Cerebellar cortex (tissue), 1 donor: ENCODE results near the gene IRGQ.
"Not testable (repeated sequence)": the region's sequence is repeated elsewhere in the genome, so short reads cannot be mapped to it uniquely, and the experiment has no call there.

ENCODE experiments used
- DNase-seq: peaks from one replicate; pipeline ENCODE4 v3.0.0-alpha.2; 2015; ENCODE audit warnings: low spot score

IRGQ gene, protein sequence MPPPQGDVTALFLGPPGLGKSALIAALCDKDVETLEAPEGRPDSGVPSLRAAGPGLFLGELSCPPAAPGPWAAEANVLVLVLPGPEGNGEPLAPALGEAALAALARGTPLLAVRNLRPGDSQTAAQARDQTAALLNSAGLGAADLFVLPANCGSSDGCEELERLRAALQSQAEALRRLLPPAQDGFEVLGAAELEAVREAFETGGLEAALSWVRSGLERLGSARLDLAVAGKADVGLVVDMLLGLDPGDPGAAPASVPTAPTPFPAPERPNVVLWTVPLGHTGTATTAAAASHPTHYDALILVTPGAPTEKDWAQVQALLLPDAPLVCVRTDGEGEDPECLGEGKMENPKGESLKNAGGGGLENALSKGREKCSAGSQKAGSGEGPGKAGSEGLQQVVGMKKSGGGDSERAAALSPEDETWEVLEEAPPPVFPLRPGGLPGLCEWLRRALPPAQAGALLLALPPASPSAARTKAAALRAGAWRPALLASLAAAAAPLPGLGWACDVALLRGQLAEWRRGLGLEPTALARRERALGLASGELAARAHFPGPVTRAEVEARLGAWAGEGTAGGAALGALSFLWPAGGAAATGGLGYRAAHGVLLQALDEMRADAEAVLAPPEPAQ

DNA sequence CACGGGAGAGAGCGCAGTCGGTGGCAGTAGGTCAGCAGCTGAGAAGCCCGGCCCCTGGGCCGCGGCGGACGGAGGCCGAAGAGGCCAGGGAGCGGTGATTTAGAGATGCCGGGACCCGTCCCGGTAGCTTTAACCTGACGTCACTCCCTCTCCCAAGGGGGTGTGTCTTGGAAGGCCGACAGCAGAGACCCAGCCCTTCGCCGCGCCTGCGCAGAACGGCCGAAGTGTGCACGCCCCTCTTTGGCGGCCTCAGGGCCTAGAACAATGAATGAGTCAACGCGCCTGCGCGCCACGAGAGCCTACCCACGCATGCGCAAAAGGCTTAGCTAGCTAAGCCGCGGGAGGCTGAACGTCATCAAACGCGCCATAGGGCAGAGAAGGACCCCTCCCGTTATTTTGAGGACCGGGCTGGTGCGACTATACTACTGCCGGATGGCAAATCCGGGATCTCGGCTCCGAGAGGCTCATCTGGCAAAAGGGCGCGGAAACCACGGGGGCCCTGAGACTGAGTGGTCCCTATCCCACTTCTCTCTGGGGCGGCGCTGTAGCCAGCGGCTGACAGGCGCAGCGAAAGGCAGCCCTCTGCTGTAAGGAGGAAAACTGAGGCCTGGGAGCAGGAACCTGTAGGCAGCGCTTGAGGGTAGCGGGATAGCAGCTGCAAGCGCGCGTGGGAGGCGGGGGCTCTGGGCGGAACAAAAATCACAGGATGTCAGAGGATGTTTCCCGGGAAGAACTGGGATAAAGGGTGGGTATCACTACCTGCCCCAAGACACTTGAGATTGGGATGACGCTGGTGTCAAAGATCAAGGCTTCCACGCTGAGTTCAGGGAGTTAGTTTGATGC lies at the start of gene IRGQ, which contains the start of gene ZNF576:
Gene IRGQ (minus strand): TSS at position 136 of the 843 bp plus-strand sequence. CDS start 796 bp downstream, outside the sequence.
Gene ZNF576 (plus strand): TSS at position 597 of the 843 bp plus-strand sequence. CDS start 514 bp downstream, outside the sequence.
- peak; percentile 99 for DNase-seq

DNA sequence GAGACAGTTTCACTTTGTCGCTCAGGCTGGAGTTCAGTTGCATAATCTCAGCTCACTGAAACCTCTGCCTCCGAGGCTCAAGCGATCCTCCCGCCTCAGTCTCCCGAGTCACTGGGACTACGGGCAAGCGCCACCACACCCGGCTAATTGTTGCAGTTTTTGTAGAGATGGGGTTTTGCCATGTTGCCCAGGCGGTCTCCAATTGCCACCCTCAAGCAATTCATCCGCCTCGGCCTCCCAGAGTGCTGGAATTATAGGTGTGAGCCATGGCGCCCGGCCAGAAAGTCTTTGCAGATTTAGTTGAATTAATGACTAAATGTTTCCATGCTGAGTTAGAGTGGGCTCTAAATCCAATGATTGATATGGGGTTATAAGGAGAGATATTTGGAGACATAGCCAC lies 48.2 kb upstream of the IRGQ start:
- DNase-seq, result no peak

DNA sequence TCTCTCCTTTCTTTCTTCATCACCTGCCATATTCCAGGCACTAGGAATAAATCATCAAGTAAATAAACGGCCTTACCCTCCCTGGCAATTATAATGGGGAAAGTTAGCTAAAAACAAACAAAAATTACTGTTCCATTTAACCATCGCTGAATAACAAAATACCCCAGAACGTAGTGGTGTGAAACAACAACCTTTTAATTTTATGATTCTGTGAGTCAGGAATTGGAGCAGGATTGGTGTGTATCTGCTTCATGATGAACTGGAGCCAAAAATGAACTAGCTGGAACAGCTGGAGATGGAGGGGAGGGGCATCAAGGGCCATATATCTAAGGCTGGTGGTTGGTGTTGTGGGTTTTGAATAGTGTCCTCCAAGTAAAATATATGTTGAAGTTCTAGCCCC lies 47.4 kb upstream of the IRGQ start:
- no peak for DNase-seq

DNA sequence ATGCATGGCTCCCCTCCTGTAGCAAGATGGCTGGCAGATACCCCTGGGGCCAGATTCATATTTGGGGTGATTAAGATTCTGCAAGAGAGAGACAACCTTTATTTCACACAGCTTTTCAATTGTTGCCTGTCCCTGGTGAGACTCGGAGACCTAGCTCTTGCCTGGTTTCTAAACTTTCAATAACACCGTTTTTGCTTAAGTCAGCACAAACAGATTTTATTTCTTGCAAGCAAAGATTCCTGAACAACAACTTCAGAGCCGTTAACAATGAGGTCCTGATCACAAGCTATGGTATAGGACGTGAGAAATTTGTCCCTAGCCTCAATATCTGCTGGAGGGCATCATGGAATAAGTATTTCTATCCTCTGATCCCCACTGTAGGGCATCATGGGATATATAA lies 46.6 kb upstream of the IRGQ start:
- no peak for DNase-seq

DNA sequence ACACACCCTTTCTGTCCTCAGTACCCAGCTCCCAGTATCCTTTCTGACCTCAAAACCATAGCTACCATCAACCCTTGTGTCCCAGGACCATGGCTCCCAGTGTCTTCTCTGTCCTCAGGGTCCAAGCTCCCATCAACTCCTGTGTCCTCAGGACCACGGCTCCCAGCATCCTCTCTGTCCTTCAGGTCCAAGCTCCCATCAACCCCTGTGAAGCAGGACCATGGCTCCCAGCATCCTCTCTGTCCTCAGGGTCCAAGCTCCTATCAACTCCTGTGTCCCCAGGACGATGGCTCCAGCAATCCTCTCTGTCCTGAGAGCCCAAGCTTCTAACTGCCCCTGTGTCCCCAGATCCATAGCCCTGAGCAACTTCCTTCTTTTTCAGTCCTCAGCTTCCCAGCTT lies 45.4 kb upstream of the IRGQ start:
- DNase-seq, result no peak

DNA sequence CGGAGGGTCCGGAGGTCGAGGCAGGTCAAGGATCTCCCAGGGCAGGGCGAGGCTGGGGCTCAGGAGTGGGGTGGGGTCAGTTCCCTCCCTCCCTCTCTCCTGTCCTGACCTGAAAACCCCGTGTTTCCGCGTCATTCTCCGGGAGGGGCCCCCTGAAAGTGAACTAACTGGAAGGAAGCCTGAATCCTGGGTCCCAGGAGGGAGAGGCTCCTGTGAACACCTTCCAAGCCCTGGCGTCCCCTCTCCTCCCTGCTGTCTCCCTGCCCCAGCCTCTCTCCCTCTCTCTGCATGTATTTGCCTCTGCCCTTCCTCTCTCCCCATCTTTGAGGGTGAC lies 44.5 kb upstream of the IRGQ start:
- DNase-seq, result no peak

DNA sequence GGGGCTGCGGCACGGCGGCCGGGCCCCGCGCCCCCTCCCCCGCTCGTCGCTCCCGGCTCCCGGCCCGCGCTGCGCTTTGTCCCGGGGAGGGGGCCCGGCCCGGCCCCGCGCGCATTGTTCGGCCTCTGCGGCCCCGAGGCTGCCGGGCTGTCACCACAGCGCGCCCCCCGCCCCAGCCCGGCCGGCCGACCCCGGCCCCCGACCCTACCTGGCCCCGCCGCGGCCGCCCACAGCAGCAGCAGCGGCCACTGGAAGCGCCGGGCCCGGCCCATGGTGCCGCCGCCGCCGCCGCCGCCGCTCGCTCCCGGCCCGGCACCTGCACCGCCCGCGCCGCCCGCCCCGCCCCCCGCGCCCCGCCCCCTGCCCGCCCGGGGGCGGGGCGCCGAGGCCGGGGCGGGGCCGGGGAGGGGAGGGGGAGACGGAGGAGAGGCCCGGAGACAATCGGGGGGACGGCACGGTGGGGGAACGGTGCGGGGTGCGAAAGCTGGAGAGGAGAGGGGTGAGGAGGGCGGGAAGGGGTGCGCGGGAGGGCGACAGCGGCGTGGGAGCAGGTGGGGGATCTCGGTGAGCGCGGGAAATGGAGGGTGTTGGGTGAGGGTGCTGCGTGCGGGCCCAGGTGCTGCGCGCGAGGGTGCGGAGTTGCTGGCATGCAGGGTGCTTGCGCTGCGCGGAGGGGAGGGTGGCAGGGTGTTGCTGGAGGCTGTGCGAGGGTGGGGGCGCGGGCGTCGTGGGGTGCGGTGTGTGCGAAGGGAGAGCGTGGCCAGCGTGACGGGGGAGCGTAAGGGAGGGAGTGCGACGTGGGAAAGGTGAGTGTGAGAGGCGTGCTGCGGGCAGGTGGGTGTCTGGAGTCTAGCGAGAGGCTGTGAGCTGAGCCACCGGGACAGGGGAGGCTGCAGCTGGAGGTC lies 43.8 kb upstream of the IRGQ start, which contains the start of gene CADM4:
Gene CADM4 (minus strand): TSS at position 332 of the 905 bp plus-strand sequence. CDS start 60 bp downstream, at position 272.
- no peak for DNase-seq

DNA sequence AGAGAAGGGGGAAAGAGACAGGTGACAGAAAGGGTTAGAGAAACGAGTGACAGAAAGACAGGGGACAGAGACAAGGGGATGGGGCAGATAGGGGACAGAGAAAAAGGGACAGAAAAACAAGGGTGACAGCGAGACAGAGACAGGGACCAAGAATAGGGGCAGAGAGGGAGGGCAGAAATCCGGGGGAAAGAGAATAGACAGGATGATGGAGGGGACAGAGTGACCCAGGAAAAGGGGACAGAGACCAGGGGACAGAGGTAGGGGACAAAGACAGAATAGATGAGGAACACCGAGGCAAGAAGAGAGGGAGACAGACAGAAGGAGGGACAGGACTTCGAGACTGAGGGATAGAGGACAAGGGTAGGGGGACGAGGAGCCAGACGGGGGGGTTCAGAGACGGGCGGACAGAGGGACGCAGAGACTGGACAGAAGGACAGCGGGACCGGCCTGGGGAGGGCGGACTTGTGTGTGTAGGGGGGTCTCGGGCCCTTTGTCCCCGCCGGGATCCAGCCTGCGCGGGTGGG lies 43.1 kb upstream of the IRGQ start:
- DNase-seq, result no peak

DNA sequence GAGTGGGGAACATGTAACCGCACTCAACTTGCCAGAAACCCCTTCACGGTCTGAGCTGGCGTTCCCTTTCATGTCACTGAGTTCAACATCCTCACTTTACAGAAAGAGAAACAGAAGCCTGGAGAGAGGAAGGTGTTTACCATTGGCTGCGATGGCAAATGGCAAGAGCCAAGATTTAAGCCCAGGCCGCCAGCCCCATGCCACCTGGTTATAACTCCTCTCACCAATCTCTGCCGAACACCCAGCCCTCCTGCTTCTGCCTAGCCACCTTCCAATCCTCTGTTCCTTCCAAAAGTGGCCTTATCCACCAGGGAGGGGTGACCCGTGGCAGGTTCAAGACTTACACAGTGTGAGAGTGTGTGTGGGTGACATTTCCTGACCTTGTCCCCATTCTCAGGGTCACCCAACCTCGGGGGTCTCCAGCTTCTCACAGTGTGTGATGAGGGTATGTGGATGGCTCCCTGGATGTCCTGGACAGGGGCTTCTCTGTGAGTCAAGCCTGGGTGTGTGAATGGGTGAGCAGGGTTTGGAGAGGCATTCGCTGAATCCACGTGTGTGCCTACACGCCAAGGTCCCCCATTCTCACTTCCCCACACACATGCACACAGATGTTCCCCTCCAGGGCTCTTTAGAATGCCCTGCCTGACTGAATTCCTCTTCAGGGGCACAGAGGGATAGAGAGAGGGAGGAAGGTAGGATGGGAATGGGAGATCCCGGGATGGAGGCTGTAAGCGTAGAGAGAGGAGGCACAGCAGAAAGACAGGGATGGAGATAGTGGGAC lies 42.5 kb upstream of the IRGQ start:
- DNase-seq, result peak; percentile 59

DNA sequence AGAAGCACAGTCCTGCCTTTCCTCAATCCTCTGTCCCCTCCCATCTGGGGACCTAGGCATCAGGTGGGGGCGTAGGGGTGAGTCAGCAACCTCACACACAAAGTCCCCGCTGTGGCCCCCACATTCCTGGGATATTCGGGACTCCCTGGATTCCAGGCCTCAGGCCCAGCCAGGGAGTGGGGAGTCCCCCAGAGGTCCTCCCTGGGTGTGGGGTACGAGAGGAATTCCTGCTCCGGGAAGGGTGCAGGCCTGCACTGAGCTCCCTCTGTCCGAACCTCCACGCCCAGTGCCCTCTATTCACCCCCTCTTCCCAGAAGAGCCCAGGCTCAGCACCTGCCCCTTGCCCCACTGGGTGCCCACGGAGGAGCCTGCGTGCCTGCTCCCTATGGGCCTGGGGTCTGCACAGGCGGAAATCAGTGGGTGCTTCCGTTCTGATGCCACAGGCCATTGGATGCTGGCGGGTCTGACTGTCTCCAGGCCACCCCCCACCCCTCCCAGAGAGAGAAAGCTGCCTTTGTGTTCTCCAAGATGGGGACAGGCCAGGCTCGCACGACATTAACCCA lies 40.3 kb upstream of the IRGQ start:
- DNase-seq, result no peak

DNA sequence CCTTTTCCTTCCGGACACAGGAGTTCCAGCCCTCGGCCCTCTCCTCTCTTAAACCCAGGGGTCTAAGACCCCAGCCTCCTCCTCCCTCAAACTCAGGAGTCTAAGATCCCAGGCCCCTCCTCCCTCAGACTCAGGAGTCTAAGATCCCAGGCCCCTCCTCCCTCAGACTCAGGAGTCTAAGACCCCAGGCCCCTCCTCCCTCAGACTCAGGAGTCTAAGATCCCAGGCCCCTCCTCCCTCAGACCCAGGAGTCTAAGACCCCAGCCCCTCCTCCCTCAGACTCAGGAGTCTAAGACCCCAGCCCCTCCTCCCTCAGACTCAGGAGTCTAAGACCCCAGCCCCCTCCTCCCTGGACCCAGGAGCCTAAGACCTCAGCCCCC lies 39.6 kb upstream of the IRGQ start:
- not testable (repeated sequence) for DNase-seq

DNA sequence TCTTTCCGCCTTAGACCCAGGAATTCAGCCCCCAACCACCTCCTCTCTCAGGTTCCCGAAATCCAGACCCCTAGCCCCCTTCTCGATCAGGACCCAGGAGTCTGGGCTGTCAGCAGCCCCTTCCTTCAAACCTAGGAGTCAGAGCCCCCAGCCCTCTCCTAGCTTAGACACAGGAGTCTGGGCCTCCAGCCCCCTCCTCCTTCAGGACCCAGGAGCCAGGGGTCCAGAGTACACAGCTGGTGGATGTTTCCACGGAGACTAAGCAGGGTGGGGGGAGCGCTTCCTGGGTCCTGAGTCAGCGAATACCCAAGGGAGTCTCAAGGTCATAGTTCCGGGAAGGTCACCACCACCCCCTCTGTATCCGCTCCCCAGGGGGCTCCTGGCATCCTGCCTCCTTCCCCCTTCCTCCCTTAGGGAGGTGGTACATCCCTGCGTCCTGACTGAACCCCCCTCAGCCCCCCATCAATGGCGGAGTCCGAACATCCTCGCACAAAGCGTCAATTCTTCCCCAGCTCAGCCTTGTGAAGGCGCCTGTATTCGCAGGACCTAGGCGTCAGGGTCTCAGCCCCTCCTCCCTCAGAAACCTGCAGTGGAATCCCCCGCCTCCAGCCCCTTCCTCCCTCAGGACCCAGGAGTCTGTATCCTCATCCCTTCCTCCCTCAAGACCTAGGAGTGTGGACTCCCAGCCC lies 39.1 kb upstream of the IRGQ start:
- DNase-seq, result peak; percentile 77

DNA sequence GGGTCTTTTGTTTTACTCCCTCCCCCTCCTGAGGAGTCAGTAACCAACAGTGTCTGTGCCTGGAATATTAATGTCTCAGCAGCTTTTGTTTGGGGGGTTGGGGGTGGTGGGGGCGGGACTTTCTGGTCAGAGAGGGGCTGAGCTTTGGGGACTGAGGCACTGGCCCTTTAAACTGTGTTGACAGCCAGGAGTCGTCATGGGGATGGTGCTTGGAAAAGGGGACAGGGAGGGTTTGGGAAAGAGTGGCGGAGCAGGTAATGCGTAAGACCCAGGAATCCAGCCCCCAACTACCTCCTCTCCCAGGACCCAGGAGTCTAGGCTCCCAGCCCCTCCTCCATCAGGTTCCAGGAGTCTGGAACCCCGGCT lies 38.6 kb upstream of the IRGQ start:
- DNase-seq, result peak; percentile 90

DNA sequence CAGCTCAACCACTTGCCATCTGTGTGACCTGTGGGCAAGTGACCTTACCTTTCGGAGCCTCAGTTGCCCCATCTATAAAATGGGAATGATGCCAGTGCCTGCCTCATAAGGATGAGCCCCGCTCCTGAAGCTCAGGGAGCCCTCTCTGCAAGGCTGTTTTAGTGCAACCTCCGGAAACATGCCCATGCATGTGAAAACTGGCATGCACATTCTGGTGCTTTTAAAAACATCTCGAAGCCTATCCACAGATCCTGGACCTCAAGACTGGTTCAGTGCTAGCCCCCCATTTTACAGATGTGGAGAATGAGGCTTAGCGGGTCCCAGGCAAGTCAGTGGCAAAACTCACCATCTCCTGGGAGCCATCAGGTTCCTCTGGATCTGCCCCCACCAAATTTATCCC lies 38.1 kb upstream of the IRGQ start:
- peak; percentile 51 for DNase-seq

DNA sequence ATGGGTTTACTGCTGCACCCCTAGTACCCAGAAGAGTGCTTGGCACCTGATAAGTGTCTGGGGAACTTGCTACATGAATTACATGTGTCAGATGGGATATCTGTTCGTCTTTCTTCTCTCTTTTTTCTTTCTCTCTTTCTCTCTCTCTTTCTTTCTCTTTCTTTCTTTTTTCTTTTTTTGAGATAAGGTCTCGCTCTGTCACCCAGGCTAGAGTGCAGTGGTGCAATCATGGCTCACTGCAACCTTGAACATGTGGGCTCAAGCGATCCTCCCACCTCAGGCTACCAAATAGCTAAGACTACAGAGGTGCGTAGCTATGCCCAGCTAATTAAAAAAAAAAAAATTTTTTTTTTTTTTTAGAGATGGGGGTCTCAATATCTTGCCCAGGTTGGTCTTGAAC lies 37.6 kb upstream of the IRGQ start:
- no peak for DNase-seq

DNA sequence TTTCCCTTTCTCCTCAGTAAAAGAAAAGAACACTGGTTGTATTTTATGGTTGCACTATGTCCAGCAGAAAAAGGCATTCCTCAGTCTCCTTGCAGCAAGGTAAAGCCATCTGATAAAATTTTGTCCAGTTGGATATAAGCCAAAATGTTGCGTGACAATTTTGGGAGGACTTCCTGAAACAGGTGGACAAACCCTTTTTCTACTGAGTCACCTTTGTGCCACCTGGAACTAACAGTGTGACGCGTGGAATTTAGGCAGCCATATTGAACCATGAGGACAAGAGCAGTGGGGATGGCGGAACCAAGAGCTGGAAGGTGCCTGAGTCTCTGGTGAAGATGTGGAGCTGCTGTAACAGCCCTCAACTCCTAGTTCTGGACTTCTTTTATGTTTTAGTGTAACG lies 35.6 kb upstream of the IRGQ start:
- no peak for DNase-seq

DNA sequence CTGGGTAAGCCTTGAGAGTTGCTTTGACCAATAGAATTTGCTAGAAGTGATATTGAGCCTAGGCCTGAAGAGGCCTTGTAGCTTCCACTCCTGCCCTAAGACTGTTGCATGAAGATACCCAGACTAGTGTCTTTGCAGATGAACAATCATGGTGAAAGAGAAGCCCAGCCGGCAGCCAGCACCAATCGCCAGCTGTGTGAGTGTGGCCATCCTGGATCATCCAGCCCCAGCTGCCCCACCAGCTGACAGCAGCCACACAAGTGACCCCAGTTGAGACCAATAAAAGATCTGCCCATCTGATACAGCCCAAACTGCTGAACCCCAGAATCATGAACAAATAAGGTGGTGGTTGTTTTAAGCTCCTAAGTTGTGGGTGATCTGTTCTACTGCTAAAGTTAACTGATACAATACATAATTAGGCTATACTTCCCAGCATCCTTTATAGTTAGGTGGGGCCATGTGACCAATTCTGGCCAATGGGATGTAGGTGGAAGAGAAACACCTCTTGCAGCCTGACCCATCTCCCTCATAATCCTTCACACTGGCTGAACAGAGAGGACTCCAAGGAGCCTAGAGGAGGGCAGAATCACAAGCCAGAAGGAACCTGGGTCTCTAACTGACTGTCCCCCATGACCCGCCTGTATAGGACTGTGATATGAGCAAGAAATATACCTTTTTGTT lies 32.9 kb upstream of the IRGQ start:
- no peak for DNase-seq

DNA sequence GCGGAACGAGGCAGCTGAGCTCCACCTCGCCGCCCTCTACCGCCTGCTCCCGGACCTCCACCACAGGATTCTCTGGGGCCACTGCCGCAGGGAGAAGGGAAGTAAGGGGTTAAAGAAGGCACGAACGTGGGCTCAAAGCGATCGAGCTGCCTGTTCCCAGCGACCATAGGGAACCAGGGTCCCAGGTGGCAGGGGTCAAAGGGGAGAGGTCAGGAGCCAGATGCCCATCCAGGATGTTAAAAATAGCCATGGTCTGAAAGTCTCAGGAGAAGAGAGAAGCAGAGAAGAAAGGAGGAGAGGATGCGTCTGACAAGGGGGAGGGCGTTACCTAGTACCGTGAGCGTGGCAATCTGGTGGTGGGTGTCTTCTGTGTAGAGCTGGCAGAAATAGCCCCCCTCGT lies 30.9 kb upstream of the IRGQ start:
- no peak for DNase-seq
